Measurements from ENCODE around the gene RAD51D.

DNA sequence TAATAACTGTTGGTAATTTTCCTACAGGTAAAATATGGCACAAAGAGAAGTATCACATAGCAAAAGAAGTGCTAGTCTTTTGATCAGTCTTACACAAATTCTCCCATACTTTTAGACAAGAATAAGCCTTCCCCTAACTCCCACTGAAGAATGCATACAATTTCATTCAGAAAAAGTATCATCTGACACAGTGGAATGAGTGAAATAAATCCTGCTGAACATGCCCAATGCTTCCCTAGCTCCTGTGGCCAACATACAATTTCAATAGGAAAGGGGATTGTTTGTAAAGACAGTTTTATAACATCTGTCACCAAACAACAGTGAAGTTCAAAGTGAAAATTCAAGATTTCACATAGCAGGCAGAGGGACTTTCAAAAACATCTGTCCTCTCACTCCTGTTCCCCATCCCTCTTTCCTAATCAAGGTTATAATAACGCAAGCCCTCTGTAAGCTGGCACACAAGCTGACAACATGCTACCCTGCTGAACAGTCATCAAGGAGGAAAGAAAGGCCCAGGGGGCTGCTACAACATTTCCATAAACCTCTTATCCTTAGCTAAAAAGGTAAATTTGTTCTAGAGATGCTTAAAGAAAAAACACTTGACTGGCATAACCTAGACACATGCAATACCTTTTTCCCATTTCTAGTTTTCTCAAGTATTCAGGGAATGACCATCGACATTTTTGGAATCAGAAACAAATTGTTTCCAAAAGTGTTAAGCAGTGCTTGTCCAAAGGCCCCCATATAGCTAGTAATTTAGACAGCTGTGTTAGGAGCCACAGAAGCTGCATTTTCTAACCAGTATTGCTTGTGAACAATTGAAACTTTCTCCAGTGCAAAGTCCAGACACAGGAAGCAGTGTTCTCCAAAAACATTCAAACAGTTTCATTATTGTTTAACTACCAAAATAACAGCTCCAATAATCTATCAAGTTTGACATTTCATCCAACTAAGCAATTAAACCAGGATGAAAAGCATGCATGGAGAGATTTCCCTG lies 44.7 kb downstream of the RAD51D start:
- TF ChIP-seq, protein P1, sequence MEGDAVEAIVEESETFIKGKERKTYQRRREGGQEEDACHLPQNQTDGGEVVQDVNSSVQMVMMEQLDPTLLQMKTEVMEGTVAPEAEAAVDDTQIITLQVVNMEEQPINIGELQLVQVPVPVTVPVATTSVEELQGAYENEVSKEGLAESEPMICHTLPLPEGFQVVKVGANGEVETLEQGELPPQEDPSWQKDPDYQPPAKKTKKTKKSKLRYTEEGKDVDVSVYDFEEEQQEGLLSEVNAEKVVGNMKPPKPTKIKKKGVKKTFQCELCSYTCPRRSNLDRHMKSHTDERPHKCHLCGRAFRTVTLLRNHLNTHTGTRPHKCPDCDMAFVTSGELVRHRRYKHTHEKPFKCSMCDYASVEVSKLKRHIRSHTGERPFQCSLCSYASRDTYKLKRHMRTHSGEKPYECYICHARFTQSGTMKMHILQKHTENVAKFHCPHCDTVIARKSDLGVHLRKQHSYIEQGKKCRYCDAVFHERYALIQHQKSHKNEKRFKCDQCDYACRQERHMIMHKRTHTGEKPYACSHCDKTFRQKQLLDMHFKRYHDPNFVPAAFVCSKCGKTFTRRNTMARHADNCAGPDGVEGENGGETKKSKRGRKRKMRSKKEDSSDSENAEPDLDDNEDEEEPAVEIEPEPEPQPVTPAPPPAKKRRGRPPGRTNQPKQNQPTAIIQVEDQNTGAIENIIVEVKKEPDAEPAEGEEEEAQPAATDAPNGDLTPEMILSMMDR (conservative IDR thresholded peaks at IDR 0.05; ENCODE audit: low read depth, low read length), result no peak
- no peak for TF ChIP-seq EZH2 (IDR thresholded peaks at IDR 0.05; ENCODE audit: borderline replicate concordance, low read depth, low read length, poor library complexity, severe bottlenecking)

Data from A673 (cell line).